ENCODE results near the gene AGBL5.
A peak's percentile ranks its signal among the peaks of the same experiment; 100 is the strongest.

The AGBL5 gene

DNA sequence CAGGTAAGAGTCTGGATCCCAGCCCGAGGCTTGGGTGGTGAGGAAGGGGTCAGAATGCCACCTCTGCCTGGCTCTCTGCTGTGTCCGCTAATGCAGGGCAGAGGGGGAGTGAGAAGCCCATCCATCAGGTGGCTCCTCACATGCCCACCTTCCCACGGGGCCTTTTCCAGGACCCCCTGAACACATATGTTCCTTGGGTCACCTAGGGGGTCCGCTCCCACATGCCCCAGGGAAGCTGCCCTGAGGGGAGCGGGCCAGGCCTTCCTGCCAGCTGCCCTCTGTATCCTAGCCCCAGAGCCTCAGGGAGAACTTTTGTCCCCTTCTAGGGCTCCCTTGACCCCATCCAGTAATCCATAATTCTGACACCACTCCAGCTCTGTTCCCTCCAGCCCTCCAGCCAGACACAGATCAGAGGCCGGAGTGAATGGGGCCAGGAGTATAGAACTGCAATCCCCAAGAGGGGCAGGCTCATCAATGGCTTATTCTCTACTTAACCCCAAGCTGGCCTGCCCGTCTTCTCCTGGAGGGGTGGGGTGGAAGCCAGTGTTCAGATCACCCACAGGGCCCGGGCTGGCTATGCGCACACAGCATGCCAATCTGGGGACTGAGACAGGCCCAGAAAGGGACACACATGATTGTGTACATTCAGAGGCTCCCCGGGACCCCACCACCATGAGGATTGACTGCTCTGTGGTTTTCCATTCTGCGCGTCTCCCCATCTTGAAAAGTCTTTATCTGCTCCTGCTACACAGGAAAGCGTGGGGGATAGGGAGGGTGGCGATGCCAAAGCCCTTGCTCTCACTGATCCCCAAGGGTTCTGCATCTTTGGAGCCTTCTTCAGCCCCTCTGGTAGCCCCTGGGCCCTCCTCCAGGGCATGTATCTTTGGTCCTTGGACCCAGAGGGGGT lies 28.0 kb downstream of the AGBL5 start:
- no peak for DNase-seq

- DNase-seq = no peak
These were observed 28.6 kb downstream of the AGBL5 start for GRCh38 chr2:27080140-27080469.

DNA sequence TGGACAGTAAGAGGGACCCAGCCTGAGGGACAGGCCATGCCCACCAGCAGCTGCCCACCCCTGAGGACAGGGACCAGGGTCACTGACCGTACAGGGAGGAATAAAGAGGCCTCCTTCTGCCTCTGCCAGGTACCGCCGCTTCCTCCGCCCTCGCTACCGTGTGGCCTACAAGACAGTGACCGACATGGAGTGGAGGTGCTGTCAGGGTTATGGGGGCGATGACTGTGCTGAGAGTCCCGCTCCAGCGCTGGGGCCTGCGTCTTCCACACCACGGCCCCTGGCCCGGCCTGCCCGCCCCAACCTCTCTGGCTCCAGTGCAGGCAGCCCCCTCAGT lies 29.1 kb downstream of the AGBL5 start:
- no peak for DNase-seq

GRCh38 chr2:27081984-27082772 lies 30.7 kb downstream of the AGBL5 start:
- DNase-seq = no peak

- DNase-seq = no peak
These were observed 31.4 kb downstream of the AGBL5 start for GRCh38 chr2:27082773-27083409.

- DNase-seq = no peak
These were observed 32.2 kb downstream of the AGBL5 start for GRCh38 chr2:27083410-27084296.

- no peak for DNase-seq
These were observed 33.0 kb downstream of the AGBL5 start for GRCh38 chr2:27084297-27085061.

DNA sequence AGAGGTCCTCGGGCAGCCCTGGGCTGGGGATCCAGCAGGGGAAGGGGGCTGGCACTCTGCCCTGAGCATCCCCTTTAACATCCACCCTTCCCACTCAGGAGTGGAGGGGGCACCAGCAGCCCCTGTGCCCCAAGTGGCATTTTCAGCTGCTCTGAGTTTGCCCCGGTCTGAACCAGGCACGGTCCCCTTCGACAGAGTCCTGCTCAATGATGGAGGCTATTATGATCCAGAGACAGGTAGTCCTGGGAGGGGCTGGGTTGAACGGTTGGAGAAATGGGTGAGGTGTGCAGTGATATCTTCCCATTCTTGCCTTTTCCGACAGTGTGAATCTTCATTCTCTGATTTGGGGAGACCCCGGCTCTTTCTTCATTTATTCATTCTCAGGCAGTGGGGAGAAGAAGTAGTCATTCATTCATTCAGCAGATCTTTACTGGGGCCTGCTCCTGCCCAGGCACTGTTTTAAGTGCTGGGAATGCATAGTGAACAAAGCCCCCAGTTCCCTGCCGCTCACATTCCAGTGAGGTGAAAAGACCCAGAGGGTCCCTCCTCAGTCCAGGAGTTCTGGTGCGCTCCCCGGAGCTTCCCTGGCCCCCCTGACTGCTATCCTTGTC lies 33.7 kb downstream of the AGBL5 start:
- no peak for DNase-seq

GRCh38 chr2:27085673-27086089 lies 34.2 kb downstream of the AGBL5 start:
- peak; percentile 92 for DNase-seq

- DNase-seq = peak; percentile 99
These were observed 34.7 kb downstream of the AGBL5 start for GRCh38 chr2:27086090-27086723.

GRCh38 chr2:27086724-27087593 lies 35.5 kb downstream of the AGBL5 start, which contains the start of gene KHK:
KHK (plus strand) TSS chr2:27086772; CDS start chr2:27087260, 488 bp downstream.
- peak; percentile 88 for DNase-seq

DNA sequence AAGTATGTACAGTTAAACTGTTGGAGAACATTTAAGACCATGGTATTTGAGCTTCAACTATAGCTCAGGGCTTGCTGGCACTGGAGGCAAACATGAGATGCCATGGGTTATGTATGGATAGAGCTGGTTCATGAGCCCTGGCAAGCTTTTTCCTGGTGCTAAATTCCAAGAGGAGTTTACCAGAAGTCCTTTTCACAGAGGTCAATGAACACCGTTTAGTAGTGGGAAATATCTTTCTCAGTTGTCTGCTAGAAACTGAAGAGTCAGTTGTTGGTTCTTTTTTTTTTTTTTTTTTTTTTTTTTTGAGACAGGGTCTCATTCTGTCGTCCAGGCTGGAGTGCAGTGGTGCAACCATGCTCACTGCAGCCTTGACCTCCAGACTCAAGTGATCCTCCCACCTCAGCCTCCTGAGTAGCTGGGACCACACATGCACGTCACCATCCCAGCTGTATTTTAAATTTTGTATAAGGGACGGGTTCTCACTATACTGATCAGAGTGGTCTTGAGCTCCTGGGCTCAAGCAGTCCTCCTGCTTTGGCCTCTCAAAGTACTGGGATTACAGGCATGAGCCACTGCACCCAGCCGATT lies 36.4 kb downstream of the AGBL5 start:
- no peak for DNase-seq

- no peak for DNase-seq
These were observed 37.2 kb downstream of the AGBL5 start for GRCh38 chr2:27088634-27089033.

DNA sequence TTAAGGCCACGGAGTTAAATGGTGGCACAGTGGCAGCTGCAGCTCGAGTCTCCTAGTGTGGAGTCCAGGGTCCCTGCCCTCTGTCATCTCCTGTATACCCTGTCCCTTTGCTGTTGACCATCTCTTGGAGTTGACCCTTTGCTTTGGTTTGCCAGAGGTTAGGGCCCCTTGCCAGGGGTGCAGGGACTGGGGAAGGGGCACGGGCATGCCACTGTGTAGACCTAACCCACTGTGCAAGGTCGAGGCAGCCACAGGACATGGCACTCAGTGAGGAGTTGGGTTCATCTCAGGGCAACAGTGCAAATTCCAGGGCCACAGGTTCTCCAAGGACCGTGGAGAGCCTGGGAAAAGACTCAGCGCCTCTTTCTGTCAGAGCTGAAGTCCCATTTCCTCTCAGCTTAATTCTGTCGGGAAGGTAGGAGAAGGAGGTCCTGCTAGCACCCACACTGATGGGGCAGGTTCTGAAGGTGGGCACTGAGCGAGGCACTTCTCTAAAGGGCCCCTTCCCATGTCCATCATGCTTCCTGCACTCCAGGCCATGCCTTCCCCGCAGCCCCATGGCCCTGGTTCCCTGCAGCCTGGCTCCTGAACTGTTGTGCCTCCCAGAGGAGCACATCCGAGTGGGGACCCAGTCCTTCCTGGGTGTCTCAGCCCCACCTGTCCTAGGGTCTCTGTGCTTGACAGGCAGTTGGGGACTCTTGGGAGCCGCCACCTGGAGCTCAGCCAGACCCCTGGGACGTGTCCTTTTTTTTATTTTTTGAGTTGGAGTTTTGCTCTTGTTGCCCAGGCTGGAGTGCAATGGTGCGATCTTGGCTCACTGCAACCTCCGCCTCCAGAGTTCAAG lies 37.9 kb downstream of the AGBL5 start:
- no peak for DNase-seq

DNA sequence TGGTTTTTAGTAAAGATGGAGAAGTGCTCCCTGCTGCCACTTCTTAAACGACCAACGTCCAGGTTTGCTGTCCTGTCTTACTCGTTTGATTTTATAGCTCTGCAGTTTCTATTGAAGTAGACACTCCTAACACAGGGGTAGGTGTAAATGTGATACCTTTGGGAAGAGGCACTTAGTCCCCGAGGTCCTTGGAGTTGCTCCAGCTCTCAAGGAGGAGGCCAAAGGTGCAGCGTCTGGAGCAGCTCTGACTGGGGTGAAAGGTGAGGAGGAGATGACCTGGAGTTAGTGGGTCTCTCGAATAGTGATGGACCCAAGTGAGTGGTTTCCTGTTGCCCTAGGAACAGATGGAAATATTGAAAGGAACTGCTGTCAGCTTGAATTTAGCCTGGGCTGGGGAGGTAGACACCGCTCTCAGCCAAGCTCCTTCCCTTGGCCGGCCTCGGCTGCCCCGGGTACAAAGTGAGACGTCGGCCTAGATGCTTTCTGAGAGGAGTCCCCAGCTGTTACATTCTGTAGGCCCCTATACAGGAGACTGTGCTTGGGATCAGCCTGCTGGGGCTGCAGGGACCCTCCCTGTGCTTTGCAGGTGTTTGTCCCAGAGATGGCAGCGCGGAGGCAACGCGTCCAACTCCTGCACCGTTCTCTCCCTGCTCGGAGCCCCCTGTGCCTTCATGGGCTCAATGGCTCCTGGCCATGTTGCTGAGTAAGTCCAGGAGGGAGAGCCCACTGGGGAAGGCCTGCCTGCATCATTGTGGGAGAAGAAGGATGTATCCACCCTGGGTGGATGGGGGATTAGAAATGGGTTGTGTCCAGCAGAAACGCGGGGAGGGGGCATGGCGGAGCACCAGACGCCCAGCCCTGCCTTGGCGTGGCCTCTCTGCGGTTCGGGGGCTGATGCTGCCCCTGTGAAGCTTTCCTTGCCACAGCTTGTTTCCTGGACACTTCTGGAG lies 40.6 kb downstream of the AGBL5 start:
- no peak for DNase-seq

- no peak for DNase-seq
These were observed 41.4 kb downstream of the AGBL5 start for GRCh38 chr2:27092696-27093429.
